Adrenal gland (tissue), 5 donors: ENCODE results near the gene CCT8L2.

Source experiments
- CTCF ChIP-seq, 6 experiments: fragments of 450-650 bp in 4 of 6; fragments of 200-600 bp in 2 of 6; sonication (generic) in 1 of 6; IDR thresholded peaks; 1 replicate in 5 of 6; 2 replicates in 1 of 6; pipeline versions ENCODE4 v1.5.1 to v1.8.0; 2016 to 2021; ENCODE audit warnings: antibody characterized with exemption in 6 of 6, mild to moderate bottlenecking in 2 of 6, moderate library complexity in 1 of 6
- POLR2A ChIP-seq, 2 donors: fragments of 450-650 bp; IDR thresholded peaks; one replicate each; pipeline ENCODE4 v1.6.1; 2017; ENCODE audit warnings: antibody characterized with exemption in 2 of 2, mild to moderate bottlenecking in 2 of 2, moderate library complexity in 1 of 2
- donor health status: DM: no; HTN: no; CAD: no.

GRCh38 chr22:16609548-16610261 lies 17.1 kb upstream of the CCT8L2 start:
- no peak for TF ChIP-seq CTCF (IDR thresholded peaks at IDR 0.05)
- TF ChIP-seq POLR2A (IDR thresholded peaks at IDR 0.05) = no peak
